GM21825 (cell line): Measurements from ENCODE around the gene PUSL1.

ENCODE experiments used
- ATAC-seq: cut with Tn5 transposase; IDR thresholded peaks from one replicate; pipeline ENCODE4 v1.9.1; 2021; ENCODE audit warnings: mild to moderate bottlenecking, moderate library complexity; ENCODE audit not compliant: unreplicated experiment

PUSL1 gene

GRCh38 chr1:1349256-1350012, 41.0 kb downstream of the PUSL1 start, which contains the start of gene DVL1:
TSS of gene DVL1 (minus strand) at chr1:1349418. CDS start at chr1:1349065, 353 bp downstream.
- ATAC-seq, result peak; percentile 48

- ATAC-seq, result no peak
Observed at GRCh38 chr1:1351511-1352427, 43.4 kb downstream of the PUSL1 start.

GRCh38 chr1:1352786-1353388, 44.5 kb downstream of the PUSL1 start:
- no peak for ATAC-seq

GRCh38 chr1:1353389-1354151, 45.2 kb downstream of the PUSL1 start:
- ATAC-seq, result no peak

GRCh38 chr1:1354271-1355247, 46.2 kb downstream of the PUSL1 start:
- no peak for ATAC-seq

- no peak for ATAC-seq
Observed at GRCh38 chr1:1355416-1355815, 47.0 kb downstream of the PUSL1 start.

GRCh38 chr1:1356166-1356795, 47.9 kb downstream of the PUSL1 start:
- ATAC-seq, result no peak

GRCh38 chr1:1356796-1357401, 48.5 kb downstream of the PUSL1 start:
- ATAC-seq, result no peak

- no peak for ATAC-seq
Observed at GRCh38 chr1:1357871-1358432, 49.6 kb downstream of the PUSL1 start.

GRCh38 chr1:1358433-1359271, 50.3 kb downstream of the PUSL1 start, which contains the start of gene MXRA8:
TSS of gene MXRA8 (minus strand) at chr1:1358555. CDS start at chr1:1358504, 51 bp downstream.
- ATAC-seq, result no peak

GRCh38 chr1:1359308-1359663, 50.9 kb downstream of the PUSL1 start:
- no peak for ATAC-seq

GRCh38 chr1:1359664-1360468, 51.5 kb downstream of the PUSL1 start:
- ATAC-seq, result no peak

- no peak for ATAC-seq
Observed at GRCh38 chr1:1360506-1361169, 52.2 kb downstream of the PUSL1 start.
